ENCODE measurements around the gene SUPT5H. TPM values are rescaled to one million over a fixed set of nuclear protein-coding genes. Genes with fewer than 3 reads are reported as not detected.
A peak's percentile ranks its signal among the peaks of the same experiment; 100 is the strongest.

The SUPT5H gene
- total and polyA plus RNA-seq, 2 of the 8 experiments (the other 6 are each of a cell fraction or from before 2014, with no cell fraction given) = 77.8 to 111 TPM

DNA sequence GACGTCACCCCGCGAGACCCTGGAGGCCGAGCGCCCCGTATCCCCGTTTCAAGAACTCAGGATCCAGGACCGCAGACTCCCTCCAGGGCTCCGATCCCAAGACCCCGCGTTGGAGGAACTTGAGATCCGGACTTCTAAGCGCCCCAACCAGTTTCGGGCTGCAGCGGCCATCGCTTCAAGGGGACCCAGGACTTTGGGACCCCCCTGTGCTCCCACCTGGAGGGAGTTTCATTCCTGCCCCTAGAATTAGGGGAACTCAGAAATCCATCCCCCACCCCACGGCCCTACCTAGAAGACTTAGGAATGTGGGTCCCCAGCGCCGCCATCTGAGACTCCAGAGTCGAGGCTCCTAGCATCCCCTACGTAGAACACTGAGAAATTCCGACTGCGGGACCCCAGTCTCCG lies 32.5 kb upstream of the SUPT5H start (continued):
- TF ChIP-seq POU5F1 (IDR thresholded peaks at IDR 0.05; ENCODE audit: low read depth, low read length) (no peak), KDM4A (IDR thresholded peaks at IDR 0.05; ENCODE audit: low read depth, low read length, severe bottlenecking) (peak; percentile 31), YY1 (IDR thresholded peaks at IDR 0.05; ENCODE audit: low read depth, low read length) (no peak), BCL11A (IDR thresholded peaks at IDR 0.05; ENCODE audit: low read depth in 2 of 2, low read length in 2 of 2) (no peak), CEBPB (IDR thresholded peaks at IDR 0.05; ENCODE audit: low read depth, low read length) (no peak), TEAD4 (IDR thresholded peaks at IDR 0.05; ENCODE audit: low read depth, low read length) (no peak), HDAC2 (IDR thresholded peaks at IDR 0.05; ENCODE audit: borderline replicate concordance in 1 of 2, low read depth in 2 of 2, low read length in 2 of 2) (no peak), NANOG (IDR thresholded peaks at IDR 0.05; ENCODE audit: insufficient read depth, low read depth, low read length, poor library complexity, severe bottlenecking) (no peak), JUND (IDR thresholded peaks at IDR 0.05; ENCODE audit: low read length) (no peak)

All from H1 (cell line).